HG03095 (cell line): Measurements from ENCODE around the gene PBX1.

ENCODE experiments used
- ATAC-seq: cut with Tn5 transposase; IDR thresholded peaks from one replicate; pipeline ENCODE4 v1.9.1; 2021; ENCODE audit warnings: moderate library complexity; ENCODE audit not compliant: unreplicated experiment

Gene PBX1

GRCh38 chr1:164713456-164714207, 154.6 kb downstream of the PBX1 start:
- ATAC-seq, result no peak

- no peak for ATAC-seq
Observed at GRCh38 chr1:164716992-164717703, 158.2 kb downstream of the PBX1 start.

- no peak for ATAC-seq
Observed at GRCh38 chr1:164718821-164719220, 159.8 kb downstream of the PBX1 start.

- no peak for ATAC-seq
Observed at GRCh38 chr1:164719676-164720439, 160.9 kb downstream of the PBX1 start.

GRCh38 chr1:164720440-164721227, 161.7 kb downstream of the PBX1 start:
- ATAC-seq, result no peak

- ATAC-seq, result no peak
Observed at GRCh38 chr1:164721228-164721496, 162.2 kb downstream of the PBX1 start.

GRCh38 chr1:164723296-164723798, 164.4 kb downstream of the PBX1 start:
- ATAC-seq, result no peak

- ATAC-seq, result no peak
Observed at GRCh38 chr1:164725401-164725800, 166.4 kb downstream of the PBX1 start.

- no peak for ATAC-seq
Observed at GRCh38 chr1:164726235-164726634, 167.3 kb downstream of the PBX1 start.

- ATAC-seq, result no peak
Observed at GRCh38 chr1:164728719-164729118, 169.7 kb downstream of the PBX1 start.

- no peak for ATAC-seq
Observed at GRCh38 chr1:164731161-164731876, 172.3 kb downstream of the PBX1 start.

- ATAC-seq, result no peak
Observed at GRCh38 chr1:164733070-164733469, 174.1 kb downstream of the PBX1 start.

GRCh38 chr1:164733734-164734133, 174.8 kb downstream of the PBX1 start:
- ATAC-seq, result no peak

- no peak for ATAC-seq
Observed at GRCh38 chr1:164735315-164736052, 176.5 kb downstream of the PBX1 start.

- no peak for ATAC-seq
Observed at GRCh38 chr1:164736137-164736536, 177.2 kb downstream of the PBX1 start.

GRCh38 chr1:164739189-164739588, 180.2 kb downstream of the PBX1 start:
- ATAC-seq, result no peak

- no peak for ATAC-seq
Observed at GRCh38 chr1:164740000-164740526, 181.1 kb downstream of the PBX1 start.

GRCh38 chr1:164742745-164743144, 183.8 kb downstream of the PBX1 start:
- no peak for ATAC-seq

GRCh38 chr1:164743976-164744375, 185.0 kb downstream of the PBX1 start:
- no peak for ATAC-seq
